Stimulated activated CD8-positive, alpha-beta memory T cell treated with anti-CD3 and anti-CD28 coated beads, Interleukin-4, amount 100 ng/mL, for 1 hour (primary cell): ENCODE measurements around the gene NSMF.

ENCODE experiments used
- DNase-seq, 2 donors: peaks; one replicate each; pipeline ENCODE4 v3.0.0-alpha.2; 2020; ENCODE audit warnings: low read depth in 2 of 2, low spot score in 1 of 2

NSMF gene

DNA sequence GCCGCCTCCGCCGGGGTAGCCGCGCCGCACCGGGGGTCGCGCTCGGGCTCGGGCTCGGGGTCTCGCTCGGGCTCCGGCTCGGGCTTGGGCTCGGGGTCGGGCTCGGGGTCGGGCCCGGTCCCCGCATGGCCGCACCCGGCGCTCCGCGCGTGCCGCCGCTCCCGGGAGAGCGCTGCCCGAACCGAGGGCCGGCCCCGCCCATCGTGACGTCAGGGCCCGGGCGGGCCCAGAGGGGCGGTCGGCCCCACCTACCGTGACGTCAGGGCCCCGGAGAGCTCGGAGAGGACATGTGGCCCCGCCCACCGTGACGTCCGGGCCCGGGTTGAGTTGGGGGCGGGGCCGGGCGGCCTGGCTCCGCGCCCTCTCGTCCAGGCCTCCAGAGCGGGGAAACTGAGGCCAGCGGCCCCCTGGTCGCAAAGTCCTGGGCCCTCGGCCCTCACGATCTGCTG is at the start of gene NSMF:
NSMF (minus strand) TSS at position 183 of the 449 bp plus-strand sequence. CDS start 232 bp downstream, outside the sequence.
- DNase-seq = peak; percentile 86 to 92

- DNase-seq = no peak
Measured at GRCh38 chr9:137506702-137507171, 47.6 kb upstream of the NSMF start.

DNA sequence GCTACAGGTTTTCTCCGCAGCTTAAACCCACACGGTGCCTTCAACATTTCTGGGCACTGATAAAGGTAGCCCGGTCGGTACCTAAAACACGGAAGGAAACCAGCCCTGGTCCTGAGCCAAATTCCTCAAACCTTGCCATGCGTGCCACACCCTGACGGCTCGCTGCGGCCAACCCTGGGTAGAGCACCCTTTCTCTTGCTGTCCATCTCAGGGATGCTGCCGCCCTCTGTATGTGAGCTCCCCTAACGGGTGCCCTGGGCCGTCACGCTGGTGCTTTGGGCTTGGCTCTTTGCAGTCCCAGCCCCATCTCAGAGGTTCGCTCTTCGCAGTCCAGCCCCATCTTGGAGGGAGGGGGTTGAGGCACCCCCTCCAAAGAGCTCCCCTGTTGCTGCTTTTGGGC is 47.1 kb upstream of the NSMF start:
- DNase-seq = no peak

DNA sequence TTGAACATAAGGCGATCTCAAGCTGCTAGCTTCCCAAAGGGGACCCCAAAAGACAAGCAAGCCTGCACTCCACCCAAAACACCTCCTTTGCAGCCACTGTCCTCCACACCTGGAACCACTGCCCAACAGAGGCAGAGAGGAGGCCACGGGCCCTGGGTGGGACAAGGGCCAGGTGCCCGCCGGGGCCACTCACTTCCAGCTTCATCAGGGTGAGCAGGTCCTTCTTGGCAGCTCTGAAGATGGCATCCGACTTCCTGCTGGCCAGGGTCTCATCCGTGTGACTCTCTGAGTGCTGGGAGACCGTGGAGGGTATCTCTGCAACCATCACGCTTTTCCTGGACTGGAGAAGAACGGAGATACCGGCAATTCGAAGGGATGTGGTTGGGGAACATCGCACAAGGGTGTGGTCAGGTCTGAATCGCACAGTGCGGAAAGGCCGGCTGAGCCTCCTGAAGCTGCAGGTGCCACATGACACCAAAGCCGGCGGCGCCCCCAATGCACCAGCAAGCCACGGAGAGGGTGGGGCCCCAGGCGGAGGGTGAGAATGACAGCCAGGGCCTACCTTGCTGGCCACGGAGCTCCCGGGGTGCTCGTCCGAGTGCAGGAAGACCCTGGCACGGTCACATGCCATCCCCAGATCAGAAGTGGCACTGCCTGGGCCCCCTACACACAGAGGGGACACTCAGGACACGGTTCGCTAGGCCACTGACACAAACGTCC is 46.4 kb upstream of the NSMF start:
- DNase-seq = no peak

- DNase-seq = no peak
Measured at GRCh38 chr9:137504432-137504777, 45.3 kb upstream of the NSMF start.

DNA sequence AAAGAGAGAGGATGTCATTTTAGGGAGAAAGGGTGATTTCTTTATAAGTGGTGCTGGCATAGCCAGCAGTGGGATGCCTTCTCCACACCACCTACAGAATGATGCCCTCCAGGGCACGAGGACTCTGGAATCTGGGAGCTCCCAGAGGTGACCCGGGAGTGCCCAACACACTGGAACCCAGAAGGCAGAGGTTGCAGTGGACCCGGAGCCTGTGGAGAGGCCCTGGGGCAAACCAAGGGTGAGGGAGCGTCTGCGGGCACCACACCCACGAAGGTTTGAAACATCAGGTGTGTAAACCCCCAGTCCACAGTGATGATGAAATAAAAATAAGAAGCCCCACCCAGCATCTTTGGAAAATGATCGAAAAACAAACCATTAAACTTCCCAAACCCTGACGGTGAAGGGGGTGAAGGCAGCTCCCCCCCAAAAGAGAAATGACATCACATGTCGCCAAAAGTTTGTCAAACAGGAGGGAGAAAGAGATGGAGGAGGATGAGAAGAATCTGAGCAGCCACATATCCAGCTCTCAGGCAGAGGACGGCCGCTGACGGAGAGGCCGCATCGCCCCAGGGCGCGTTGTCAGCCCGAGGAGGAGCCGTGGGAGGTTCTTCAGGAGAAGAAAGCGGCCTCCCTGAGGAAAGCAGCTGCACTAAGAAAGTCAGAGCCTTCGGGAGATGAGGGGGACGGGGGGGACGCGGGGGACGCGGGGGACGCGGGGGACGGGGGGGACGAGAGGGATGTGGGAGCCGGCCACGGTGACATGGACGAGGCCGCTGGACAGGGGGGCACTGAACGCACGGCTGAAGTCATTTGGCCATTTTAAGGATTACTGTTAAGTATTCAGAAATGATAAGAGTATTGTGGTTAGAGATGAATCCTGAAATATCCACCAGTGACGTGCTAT is 43.1 kb upstream of the NSMF start:
- no peak for DNase-seq

DNA sequence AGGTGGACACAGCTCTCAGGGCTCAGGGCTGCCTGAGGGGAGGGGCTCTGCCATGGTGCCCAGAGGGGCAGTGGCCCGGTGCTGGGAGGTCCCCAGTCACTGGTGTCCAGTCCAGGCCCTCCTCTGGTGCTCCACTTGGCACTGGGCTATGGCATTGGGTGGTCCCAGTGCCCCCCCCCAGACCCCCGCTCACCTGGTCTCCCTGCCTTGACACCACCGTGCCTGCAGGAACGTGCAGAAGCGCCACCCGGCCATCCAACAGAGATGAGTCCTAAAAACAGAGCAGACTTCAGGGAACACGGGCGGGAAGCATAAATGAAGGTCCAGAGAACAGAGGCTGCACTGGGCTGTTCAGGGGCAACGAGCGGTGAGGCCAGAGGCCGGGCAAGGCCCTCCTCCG is 42.3 kb upstream of the NSMF start:
- DNase-seq = no peak

GRCh38 chr9:137500666-137501397 is 41.7 kb upstream of the NSMF start:
- no peak for DNase-seq

DNA sequence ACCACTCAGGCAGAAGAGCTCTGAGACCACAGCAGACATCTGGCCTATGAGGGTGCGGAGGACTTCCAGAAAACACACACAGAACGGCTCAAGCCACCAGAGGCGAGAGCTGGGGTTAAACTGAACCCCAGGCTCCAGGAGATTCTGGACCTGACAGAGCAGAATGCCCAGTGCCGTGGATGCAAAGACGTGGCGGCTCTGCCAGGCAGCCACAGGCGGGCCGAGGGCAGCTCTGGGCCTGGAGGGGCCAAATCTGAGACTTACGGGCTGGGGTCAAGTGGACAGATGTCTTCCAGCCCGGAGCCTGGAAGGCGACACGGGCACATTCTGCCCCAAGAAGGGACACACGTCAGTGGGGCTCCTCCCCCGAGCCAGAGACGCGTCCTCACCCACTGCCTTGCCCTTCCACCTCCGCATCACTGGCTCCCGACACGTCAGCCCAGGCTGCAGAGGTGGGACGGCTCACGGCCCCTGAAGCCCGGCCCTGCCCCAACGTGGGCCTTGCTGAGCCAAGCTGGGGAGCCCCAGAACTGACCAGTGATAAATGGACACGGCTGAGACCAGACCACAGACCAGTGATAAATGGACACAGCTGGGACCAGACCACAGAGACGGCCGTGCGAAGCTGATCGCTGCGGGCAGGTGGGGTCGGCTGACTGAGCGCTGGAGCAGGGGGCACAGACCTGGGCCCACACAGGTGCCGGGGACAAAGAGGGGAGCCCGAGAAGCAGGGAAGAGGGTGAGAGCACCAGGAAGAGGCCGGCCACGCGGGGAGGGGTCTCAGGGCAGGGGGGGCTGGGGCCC is 40.9 kb upstream of the NSMF start:
- no peak for DNase-seq

DNA sequence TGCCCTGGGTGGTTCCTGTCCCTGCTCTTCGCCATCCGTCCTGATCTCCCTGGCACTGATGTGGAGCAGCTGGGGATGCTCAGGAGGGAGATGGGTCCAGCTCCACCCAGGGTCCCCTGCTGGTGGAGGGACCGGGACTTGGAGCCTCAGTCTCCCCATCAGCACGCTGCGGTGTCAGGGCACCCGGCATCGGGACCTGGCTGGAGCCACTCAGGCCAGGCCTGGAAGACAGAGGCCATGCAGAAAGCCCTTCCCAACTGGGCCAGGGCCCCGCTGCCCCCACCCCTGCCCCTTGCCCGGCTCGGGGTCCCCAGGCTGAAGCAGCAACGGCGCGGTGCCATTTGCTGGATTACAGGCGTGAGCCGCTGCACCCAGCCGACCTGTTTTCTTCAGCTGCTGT is 40.3 kb upstream of the NSMF start:
- no peak for DNase-seq

DNA sequence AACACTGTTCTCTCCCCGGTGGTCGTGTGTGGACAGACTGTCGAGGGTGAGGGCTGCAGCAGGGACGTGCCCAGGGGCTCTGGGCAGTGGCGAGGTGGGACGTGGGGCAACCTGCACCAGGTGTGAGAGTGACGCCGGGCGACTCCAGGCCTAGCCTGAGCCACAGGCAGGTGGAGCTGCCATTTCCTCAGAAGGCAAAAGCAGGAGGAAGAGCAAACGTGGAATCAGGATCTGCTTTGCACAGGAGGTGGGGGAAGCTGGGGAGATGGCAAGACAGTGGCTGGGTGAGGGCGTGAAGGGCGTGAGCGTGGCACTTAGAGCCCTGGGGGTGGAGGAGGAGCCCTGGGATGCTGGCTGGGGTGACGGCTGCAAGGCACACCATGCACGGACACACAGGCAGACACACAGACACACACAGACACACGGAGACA is 39.6 kb upstream of the NSMF start:
- DNase-seq = no peak

DNA sequence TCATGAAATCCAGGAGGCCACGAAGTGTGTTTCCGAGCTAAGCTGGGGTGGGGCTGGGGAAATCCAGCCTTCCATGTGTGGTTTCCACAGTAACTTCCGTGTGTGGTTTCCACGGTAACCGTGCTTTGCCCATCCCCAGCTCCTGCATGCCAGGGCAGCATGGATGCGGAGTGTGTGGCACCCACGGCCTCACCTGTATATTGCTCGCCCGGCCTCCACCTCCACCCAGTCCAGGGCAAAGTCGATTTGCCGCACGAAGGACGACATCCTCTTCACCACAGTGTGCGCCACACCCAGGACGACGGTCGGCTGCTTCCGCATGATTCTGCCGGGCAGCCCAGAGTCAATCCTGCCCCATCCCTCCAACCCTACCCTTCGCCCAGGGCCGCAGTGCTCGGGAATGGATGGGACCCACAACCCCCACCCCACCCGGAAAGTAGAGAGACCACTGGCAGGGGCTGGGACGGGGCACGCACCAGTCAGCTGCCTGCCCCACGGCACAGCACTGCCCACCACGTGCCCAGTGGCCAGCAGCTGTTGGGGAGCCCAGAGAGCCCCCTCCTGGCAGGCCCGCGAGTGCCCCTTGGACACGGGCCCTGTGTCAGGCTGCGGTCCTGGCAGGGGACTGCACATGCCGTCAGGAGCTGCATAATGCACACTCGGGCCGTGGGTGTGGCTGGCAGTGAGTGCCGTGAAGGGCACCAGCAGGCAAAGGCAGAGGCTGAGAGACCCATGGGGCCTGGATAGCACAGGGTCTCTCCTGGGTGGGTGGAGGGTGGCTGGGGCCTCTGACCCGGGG is 39.0 kb upstream of the NSMF start:
- DNase-seq = no peak

DNA sequence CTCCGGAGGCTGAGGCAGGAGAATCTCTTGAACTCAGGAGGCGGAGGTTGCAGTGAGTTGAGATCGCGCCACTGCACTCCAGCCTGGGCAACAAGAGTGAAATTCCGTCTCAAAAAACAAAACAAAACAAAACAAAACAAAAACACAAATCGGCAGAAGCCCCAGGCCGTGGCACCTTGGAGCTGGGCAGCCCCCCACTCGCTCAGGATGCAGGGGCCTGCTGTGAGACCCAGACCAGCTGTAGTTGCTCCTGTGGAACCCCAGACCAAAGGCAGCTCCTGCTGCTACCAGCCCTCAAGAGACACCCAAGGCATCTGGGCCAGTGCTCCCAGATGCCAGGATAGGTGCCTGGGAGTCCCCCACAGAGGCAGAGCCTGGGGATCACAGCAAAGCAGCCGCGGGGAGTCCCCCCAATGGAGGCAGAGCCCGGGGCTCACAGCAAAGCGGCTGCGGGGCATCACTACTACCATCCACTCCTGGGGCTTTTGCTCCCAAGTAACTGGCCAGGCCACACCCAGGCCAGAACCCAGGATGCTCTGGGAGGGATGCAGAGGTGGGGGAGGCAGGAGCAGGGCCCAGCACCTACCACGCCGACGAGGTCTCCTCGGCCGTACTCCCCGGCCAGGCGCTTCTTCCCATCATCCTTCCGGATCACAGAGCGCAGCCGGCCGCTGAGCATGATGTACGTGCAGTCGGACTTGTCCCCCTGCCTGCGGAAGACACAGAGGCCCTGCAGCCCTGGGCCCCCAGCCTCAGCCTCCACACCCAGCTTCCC is 37.7 kb upstream of the NSMF start:
- no peak for DNase-seq

GRCh38 chr9:137494550-137495351 is 35.6 kb upstream of the NSMF start:
- no peak for DNase-seq

DNA sequence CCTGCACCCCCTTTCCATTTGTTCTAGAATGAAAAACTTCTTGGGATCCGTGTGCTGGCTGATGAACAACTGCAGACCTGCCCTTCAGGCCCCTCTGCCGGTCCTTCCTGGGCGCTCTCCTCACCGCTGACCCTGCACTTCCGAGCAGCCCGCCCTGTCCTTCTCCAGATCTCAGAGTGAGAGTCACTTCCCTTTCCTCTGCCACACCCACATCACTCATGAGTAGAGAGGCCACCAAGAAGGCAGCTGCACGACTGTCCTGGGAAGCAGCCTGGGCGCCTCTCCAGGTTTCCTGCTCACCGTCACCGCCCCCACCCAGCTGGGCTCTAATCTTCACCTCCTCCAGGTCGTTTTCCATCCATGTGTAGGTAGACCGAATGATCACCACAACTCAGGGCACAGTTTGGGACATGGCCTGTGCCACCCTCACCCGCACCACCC is 35.0 kb upstream of the NSMF start:
- DNase-seq = no peak

GRCh38 chr9:137493364-137494103 is 34.4 kb upstream of the NSMF start:
- DNase-seq = no peak
